ENCODE results near the gene SLC34A1. TPM values are rescaled to one million over a fixed set of nuclear protein-coding genes. Genes with fewer than 3 reads are reported as not detected.

SLC34A1 gene
- total RNA-seq, 4 donors from 2014 or later, result not detected

GRCh38 chr5:177354711-177355110 is 29.5 kb upstream of the SLC34A1 start:
- H3K4me3 ChIP-seq (replicated peaks in 1 of 3), result no peak overlapping the region
- WGBS, 2 donors, result 65 to 88% methylated on average over 3 of the region's 3 CpGs
- H3K36me3 ChIP-seq, result no peaks in the 10 kb centered on the region
- intact Hi-C loops (cut with DNase I), result loop anchor here (5.0 kb wide), 1 partner anchor 42 kb away; the partner anchor contains the start of gene MXD3
- no peak overlapping the region for H3K27ac ChIP-seq
- no peaks in the 10 kb centered on the region for H3K27me3 ChIP-seq
- TF ChIP-seq, protein P1, sequence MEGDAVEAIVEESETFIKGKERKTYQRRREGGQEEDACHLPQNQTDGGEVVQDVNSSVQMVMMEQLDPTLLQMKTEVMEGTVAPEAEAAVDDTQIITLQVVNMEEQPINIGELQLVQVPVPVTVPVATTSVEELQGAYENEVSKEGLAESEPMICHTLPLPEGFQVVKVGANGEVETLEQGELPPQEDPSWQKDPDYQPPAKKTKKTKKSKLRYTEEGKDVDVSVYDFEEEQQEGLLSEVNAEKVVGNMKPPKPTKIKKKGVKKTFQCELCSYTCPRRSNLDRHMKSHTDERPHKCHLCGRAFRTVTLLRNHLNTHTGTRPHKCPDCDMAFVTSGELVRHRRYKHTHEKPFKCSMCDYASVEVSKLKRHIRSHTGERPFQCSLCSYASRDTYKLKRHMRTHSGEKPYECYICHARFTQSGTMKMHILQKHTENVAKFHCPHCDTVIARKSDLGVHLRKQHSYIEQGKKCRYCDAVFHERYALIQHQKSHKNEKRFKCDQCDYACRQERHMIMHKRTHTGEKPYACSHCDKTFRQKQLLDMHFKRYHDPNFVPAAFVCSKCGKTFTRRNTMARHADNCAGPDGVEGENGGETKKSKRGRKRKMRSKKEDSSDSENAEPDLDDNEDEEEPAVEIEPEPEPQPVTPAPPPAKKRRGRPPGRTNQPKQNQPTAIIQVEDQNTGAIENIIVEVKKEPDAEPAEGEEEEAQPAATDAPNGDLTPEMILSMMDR (IDR thresholded peaks at IDR 0.05), result no peak
- TF ChIP-seq POLR2A (IDR thresholded peaks at IDR 0.05), result no peak
- H3K4me1 ChIP-seq, result peaks cover 13 to 17% of the 10 kb centered on the region in 2 donors
- H3K9me3 ChIP-seq, result no peaks in the 10 kb centered on the region
- DNase-seq, result no peak

- Histone ChIP-seq H3K36me3 (no peaks in the 10 kb centered on the region), H3K27me3 (no peaks in the 10 kb centered on the region), H3K27ac (no peak overlapping the region), H3K4me1 (peaks cover 7 to 11% of the 10 kb centered on the region in 2 donors), H3K4me3 (replicated peaks in 1 of 3) (no peak overlapping the region), H3K9me3 (no peaks in the 10 kb centered on the region)
- TF ChIP-seq, protein P1 (IDR thresholded peaks at IDR 0.05), result no peak
- TF ChIP-seq POLR2A (IDR thresholded peaks at IDR 0.05), result no peak
- WGBS, 2 donors, result 100% methylated on average over 1 of the region's 1 CpG
- no peak for DNase-seq
- intact Hi-C loops (cut with DNase I), result no loop called here
Measured at GRCh38 chr5:177355162-177355867, 28.9 kb upstream of the SLC34A1 start.

- Histone ChIP-seq H3K27ac (no peak overlapping the region), H3K9me3 (no peaks in the 10 kb centered on the region), H3K27me3 (no peaks in the 10 kb centered on the region), H3K4me1 (peaks cover 2 to 6% of the 10 kb centered on the region in 2 donors), H3K36me3 (no peaks in the 10 kb centered on the region), H3K4me3 (replicated peaks in 1 of 3) (no peak overlapping the region)
- no peak for DNase-seq
- TF ChIP-seq, protein P1 (IDR thresholded peaks at IDR 0.05), result no peak
- TF ChIP-seq POLR2A (IDR thresholded peaks at IDR 0.05), result no peak
- intact Hi-C loops (cut with DNase I), result no loop called here
- WGBS, 2 donors, result 5 to 8% methylated on average over 1 of the region's 1 CpG
Measured at GRCh38 chr5:177355868-177356168, 28.4 kb upstream of the SLC34A1 start.

- no peaks in the 10 kb centered on the region for H3K27me3 ChIP-seq
- no peak for DNase-seq
- no peak overlapping the region for H3K4me3 ChIP-seq (replicated peaks in 1 of 3)
- no peak overlapping the region for H3K27ac ChIP-seq
- intact Hi-C loops (cut with DNase I), result no loop called here
- no peaks in the 10 kb centered on the region for H3K36me3 ChIP-seq
- 62 to 80% methylated on average over 3 of the region's 3 CpGs for WGBS, 2 donors
- TF ChIP-seq, protein P1 (IDR thresholded peaks at IDR 0.05), result no peak
- no peak for TF ChIP-seq POLR2A (IDR thresholded peaks at IDR 0.05)
- H3K4me1 ChIP-seq, result peaks cover 0 to 9% of the 10 kb centered on the region in 2 donors
- H3K9me3 ChIP-seq, result no peaks in the 10 kb centered on the region
Measured at GRCh38 chr5:177356746-177357145, 27.5 kb upstream of the SLC34A1 start.

DNA sequence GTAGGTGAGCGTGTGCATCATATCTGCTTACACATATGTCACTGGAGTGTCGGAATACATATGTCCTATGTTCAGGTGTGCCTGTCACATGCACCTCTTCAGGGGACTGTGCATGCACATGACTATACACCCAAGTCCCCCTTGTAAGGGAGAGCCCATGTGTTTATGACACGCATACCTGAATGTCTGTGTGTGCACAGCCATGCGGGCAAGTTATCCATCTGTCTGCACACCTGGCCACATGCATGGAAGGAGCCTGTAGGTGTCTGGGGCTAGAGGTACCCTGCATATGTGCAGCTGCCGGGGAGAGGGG is 27.1 kb upstream of the SLC34A1 start:
- no peak for TF ChIP-seq POLR2A (IDR thresholded peaks at IDR 0.05)
- TF ChIP-seq, protein P1 (IDR thresholded peaks at IDR 0.05), result no peak
- no peak overlapping the region for H3K27ac ChIP-seq
- H3K27me3 ChIP-seq, result no peaks in the 10 kb centered on the region
- intact Hi-C loops (cut with DNase I), result no loop called here
- DNase-seq, result no peak
- WGBS, 2 donors, result 82 to 89% methylated on average over 3 to 4 of the region's 5 CpGs
- H3K36me3 ChIP-seq, result no peaks in the 10 kb centered on the region
- H3K4me1 ChIP-seq, result peaks cover 3 to 11% of the 10 kb centered on the region in 2 donors
- no peak overlapping the region for H3K4me3 ChIP-seq (replicated peaks in 1 of 3)
- no peaks in the 10 kb centered on the region for H3K9me3 ChIP-seq

Measured in thyroid gland (tissue), 4 donors.